ENCODE data around the gene DMD. TPM values are rescaled to one million over a fixed set of nuclear protein-coding genes. Genes with fewer than 3 reads are reported as not detected.

Gene DMD
- total and polyA plus RNA-seq, 2 of the 8 experiments (the other 6 are each of a cell fraction or from before 2014, with no cell fraction given): 4.8 to 7.4 TPM

DNA sequence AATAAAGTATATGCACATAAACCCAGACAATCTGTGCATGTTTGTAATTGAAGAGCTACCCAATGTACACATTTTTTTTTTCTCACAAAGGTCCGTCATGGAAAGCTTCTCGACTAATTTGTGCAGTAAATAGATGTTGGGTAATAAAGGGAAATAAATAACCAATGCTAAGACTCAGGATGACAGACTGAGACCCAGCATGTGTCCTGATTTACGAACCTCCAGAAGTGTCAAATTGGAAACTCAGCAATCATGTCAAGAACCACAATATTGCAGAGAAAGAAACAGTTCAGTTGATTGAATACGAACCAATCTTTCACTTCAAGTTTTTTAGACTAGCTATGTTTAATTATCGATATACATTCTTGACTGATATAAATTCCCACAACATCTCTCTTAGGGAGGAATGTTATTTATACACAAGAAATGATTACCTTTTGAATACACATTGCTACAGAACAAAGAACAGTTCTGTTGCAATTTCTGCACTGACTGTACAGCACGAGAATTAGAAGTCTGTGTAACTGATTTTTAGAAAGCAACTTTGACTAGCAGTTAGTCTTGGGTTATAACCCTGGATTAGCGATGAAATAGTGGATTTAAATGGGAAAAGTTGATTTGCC is 1513.9 kb downstream of the DMD start (continued):
- TF ChIP-seq, protein P1, sequence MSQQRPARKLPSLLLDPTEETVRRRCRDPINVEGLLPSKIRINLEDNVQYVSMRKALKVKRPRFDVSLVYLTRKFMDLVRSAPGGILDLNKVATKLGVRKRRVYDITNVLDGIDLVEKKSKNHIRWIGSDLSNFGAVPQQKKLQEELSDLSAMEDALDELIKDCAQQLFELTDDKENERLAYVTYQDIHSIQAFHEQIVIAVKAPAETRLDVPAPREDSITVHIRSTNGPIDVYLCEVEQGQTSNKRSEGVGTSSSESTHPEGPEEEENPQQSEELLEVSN (IDR thresholded peaks at IDR 0.05): no peak
- TF ChIP-seq, protein P2, sequence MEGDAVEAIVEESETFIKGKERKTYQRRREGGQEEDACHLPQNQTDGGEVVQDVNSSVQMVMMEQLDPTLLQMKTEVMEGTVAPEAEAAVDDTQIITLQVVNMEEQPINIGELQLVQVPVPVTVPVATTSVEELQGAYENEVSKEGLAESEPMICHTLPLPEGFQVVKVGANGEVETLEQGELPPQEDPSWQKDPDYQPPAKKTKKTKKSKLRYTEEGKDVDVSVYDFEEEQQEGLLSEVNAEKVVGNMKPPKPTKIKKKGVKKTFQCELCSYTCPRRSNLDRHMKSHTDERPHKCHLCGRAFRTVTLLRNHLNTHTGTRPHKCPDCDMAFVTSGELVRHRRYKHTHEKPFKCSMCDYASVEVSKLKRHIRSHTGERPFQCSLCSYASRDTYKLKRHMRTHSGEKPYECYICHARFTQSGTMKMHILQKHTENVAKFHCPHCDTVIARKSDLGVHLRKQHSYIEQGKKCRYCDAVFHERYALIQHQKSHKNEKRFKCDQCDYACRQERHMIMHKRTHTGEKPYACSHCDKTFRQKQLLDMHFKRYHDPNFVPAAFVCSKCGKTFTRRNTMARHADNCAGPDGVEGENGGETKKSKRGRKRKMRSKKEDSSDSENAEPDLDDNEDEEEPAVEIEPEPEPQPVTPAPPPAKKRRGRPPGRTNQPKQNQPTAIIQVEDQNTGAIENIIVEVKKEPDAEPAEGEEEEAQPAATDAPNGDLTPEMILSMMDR (IDR thresholded peaks at IDR 0.05; ENCODE audit: control extremely low read depth in 1 of 3, insufficient read depth in 1 of 3, low read depth in 1 of 3, low read length in 3 of 3): no peak
- no peak for TF ChIP-seq CBX5 (IDR thresholded peaks at IDR 0.05; ENCODE audit: low read depth, low read length)
- no peak for TF ChIP-seq ZNF274 (IDR thresholded peaks at IDR 0.05; ENCODE audit: borderline replicate concordance, extremely low read depth, low read length)
- TF ChIP-seq JUN (IDR thresholded peaks at IDR 0.05; ENCODE audit: low read depth, low read length): no peak
- TF ChIP-seq, protein P3, sequence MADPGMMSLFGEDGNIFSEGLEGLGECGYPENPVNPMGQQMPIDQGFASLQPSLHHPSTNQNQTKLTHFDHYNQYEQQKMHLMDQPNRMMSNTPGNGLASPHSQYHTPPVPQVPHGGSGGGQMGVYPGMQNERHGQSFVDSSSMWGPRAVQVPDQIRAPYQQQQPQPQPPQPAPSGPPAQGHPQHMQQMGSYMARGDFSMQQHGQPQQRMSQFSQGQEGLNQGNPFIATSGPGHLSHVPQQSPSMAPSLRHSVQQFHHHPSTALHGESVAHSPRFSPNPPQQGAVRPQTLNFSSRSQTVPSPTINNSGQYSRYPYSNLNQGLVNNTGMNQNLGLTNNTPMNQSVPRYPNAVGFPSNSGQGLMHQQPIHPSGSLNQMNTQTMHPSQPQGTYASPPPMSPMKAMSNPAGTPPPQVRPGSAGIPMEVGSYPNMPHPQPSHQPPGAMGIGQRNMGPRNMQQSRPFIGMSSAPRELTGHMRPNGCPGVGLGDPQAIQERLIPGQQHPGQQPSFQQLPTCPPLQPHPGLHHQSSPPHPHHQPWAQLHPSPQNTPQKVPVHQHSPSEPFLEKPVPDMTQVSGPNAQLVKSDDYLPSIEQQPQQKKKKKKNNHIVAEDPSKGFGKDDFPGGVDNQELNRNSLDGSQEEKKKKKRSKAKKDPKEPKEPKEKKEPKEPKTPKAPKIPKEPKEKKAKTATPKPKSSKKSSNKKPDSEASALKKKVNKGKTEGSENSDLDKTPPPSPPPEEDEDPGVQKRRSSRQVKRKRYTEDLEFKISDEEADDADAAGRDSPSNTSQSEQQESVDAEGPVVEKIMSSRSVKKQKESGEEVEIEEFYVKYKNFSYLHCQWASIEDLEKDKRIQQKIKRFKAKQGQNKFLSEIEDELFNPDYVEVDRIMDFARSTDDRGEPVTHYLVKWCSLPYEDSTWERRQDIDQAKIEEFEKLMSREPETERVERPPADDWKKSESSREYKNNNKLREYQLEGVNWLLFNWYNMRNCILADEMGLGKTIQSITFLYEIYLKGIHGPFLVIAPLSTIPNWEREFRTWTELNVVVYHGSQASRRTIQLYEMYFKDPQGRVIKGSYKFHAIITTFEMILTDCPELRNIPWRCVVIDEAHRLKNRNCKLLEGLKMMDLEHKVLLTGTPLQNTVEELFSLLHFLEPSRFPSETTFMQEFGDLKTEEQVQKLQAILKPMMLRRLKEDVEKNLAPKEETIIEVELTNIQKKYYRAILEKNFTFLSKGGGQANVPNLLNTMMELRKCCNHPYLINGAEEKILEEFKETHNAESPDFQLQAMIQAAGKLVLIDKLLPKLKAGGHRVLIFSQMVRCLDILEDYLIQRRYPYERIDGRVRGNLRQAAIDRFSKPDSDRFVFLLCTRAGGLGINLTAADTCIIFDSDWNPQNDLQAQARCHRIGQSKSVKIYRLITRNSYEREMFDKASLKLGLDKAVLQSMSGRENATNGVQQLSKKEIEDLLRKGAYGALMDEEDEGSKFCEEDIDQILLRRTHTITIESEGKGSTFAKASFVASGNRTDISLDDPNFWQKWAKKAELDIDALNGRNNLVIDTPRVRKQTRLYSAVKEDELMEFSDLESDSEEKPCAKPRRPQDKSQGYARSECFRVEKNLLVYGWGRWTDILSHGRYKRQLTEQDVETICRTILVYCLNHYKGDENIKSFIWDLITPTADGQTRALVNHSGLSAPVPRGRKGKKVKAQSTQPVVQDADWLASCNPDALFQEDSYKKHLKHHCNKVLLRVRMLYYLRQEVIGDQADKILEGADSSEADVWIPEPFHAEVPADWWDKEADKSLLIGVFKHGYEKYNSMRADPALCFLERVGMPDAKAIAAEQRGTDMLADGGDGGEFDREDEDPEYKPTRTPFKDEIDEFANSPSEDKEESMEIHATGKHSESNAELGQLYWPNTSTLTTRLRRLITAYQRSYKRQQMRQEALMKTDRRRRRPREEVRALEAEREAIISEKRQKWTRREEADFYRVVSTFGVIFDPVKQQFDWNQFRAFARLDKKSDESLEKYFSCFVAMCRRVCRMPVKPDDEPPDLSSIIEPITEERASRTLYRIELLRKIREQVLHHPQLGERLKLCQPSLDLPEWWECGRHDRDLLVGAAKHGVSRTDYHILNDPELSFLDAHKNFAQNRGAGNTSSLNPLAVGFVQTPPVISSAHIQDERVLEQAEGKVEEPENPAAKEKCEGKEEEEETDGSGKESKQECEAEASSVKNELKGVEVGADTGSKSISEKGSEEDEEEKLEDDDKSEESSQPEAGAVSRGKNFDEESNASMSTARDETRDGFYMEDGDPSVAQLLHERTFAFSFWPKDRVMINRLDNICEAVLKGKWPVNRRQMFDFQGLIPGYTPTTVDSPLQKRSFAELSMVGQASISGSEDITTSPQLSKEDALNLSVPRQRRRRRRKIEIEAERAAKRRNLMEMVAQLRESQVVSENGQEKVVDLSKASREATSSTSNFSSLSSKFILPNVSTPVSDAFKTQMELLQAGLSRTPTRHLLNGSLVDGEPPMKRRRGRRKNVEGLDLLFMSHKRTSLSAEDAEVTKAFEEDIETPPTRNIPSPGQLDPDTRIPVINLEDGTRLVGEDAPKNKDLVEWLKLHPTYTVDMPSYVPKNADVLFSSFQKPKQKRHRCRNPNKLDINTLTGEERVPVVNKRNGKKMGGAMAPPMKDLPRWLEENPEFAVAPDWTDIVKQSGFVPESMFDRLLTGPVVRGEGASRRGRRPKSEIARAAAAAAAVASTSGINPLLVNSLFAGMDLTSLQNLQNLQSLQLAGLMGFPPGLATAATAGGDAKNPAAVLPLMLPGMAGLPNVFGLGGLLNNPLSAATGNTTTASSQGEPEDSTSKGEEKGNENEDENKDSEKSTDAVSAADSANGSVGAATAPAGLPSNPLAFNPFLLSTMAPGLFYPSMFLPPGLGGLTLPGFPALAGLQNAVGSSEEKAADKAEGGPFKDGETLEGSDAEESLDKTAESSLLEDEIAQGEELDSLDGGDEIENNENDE (IDR thresholded peaks at IDR 0.05; ENCODE audit: insufficient replicate concordance, low read length): no peak

Data from H1 (cell line).